ENCODE results near the gene ITPKB.
A peak's percentile ranks its signal among the peaks of the same experiment; 100 is the strongest.
"Not testable (repeated sequence)": the region's sequence is repeated elsewhere in the genome, so short reads cannot be mapped to it uniquely, and the experiment has no call there.

The ITPKB gene

DNA sequence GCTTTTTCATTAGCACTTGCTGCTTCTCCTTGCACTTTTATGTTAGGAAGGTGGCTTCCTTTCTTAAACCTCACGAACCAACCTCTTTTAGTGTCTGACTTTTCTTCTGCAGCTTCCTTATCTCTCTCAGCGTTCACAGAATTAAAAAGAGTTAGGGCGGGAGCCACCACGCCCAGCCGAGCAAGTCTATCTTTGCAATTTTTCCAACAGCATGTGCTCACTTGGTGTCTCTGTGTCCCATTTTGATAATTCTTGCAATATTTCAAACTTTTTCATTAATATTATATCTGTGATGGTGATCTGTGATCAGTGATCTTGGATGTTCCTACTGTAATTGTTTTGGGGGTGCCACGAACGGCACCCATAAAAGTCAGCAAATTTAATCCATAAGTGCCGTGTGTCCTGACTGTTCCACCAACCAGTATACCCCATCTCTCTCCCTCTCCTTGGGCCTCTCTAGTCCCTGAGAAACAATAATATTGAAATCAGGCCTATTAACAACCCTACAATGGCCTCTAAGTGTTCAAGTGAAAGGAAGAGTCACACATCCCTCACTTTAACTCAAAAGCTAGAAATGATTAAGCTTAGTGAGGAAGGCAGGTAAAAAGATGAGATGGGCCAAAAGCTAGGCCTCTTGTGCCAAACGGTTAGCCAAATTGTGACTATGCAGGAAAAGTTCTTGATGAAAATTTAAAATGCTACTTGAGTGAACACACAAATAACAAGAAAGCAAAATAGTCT is 15.9 kb upstream of the ITPKB start:
- DNase-seq (ENCODE audit: low read depth in 1 of 2, low spot score in 1 of 2), result no peak

DNA sequence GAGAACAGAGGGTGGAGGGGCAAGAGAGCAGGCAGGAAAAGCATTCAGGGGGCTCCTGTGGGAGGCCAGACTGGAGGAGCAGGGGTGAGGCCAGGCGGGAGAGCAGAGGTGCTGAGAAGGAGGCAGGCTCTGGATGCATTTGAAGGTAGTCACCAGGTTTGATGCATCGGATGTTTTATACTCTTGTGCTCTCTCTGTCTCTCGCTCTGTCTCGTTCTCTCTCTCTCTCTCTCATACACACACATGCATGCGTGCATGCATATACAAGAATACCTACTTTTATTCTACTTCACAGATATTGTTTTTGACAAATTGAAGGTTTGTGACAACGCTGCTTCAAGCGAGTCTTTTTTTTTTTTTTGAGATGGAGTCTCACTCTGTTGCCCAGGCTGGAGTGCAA is 15.0 kb upstream of the ITPKB start:
- no peak for DNase-seq (ENCODE audit: low read depth in 1 of 2, low spot score in 1 of 2)

- DNase-seq (ENCODE audit: low read depth in 1 of 2, low spot score in 1 of 2), result no peak
Measured at GRCh38 chr1:226751703-226752102, 12.6 kb upstream of the ITPKB start.

DNA sequence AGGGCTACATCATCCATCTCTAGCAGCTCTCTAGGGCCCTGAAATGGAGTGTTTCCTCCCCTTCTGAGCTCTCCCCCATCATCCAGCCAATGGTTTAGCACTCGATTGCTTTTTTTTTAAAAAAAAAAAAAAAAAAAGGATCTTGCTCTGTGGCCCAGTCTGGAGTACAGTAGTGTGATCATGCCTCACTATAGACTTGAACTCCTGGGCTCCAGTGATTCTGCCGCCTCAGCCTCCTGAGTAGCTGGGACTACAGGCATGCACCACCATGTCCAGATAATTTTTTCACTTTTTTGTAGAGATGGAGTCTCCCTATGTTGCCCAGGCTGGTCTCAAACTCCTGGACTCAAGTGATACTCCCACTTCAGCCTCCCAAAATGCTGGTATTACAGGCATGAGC is 12.1 kb upstream of the ITPKB start:
- DNase-seq (ENCODE audit: low read depth in 1 of 2, low spot score in 1 of 2), result no peak

DNA sequence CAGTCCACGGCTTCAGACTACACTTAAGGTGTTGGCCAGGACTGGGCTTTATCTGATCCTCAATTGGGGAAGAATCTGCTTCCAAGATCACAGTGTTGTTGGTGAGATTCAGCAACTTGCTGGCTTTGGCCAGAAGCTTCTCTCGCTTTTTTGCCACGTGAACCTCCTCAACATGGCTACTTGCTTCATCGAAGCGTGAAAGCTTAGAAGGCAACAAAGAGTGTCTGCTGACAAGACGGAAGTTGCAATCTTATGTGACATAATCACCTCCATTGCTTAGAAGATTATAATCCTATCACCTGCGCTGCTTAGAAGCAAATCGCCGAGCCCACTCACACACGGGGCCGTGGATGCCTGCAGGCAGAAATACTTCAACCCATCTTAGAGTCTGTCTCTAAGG is 10.4 kb upstream of the ITPKB start:
- DNase-seq (ENCODE audit: low read depth in 1 of 2, low spot score in 1 of 2), result no peak

DNA sequence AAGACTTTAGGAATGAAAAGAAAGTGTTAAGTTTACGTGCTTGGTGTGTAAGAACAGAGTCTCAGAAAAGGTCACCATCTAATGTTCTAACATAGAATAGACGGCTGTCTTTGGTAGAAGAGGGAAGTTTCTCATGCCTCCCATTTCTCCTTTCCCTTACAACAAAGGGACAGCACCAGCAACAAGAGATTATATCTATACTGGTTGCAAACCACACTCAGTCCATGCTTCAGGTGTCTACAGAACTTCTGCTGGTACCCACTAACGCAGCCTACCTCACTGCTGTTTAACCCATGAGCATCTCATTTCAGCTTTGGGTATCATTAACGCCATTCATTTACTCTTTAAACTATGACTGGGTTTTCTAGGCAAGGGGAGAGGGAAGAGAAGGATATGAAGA is 9.2 kb upstream of the ITPKB start:
- no peak for DNase-seq (ENCODE audit: low read depth in 1 of 2, low spot score in 1 of 2)

DNA sequence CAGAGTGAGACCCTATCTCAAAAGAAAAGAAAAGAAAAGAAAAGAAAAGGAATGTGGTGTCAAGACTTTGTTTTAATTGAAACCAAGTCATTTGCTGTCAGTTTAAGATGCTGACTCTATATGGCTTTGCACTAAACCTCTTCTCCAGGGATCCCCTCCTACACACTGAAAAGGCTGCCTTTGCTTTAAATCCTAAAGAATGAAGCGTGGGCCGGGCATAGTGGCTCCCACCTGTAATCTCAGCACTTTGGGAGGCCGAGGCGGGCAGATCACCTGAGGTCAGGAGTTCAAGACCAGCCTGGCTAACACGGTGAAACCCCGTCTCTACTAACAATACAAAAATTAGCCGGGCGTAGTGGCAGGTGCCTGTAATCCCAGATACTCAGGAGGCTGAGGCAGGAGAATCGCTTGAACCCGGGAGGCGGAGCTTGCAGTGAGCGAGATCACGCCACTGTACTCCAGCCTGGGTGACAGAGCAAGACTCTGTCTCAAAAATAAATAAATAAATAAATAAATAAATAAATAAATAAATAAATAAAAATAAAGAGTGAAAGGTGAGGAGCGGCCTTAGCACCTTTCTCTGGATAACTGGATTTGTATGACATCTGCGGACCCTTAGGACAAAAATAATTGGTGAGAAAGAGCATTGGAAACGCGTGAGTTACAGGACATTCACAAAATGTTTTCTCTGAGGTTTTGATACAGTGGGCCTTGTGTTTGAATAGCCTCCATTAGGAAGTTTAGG is 8.6 kb upstream of the ITPKB start:
- not testable (repeated sequence) for DNase-seq (ENCODE audit: low read depth in 1 of 2, low spot score in 1 of 2)

- DNase-seq (ENCODE audit: low read depth in 1 of 2, low spot score in 1 of 2), result no peak
Measured at GRCh38 chr1:226743259-226743658, 4.2 kb upstream of the ITPKB start.

DNA sequence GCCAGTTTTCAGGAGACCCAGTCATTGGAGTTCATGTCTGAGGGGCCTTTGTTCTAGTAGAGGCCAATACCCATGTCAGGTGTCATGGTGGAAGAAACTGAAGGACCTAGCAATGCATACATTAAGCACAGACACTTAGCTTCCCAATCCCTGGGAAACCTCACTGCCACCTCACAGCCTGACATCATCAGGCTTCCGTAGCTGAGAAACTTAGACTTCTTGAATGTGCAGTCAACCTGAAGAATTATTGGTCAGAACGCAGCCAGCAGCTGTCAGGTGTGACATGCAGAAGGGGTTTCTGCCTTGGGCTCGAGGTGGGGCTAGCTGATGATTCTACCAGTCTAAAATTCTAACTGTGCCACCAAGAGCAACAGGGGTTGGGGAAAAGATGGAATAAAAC is 1.9 kb upstream of the ITPKB start:
- DNase-seq (ENCODE audit: low read depth in 1 of 2, low spot score in 1 of 2), result no peak

DNA sequence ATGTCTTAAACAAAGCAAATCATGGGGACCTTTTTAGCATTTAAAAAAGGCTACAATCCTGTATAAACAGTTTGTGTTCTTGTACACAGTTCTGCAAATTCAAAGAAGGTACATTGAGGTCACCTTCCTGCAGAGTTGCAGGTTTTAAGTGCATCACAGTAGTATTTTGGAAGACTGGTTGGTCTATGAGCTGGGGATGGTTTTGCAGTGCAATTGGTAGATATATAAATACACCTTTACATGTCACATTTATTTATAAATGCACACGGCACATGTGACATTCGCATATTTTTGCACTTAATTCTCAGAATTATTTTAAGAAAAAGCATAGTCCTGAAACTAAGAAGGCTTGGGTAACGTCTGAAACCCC is 599 bp upstream of the ITPKB start:
- no peak for DNase-seq (ENCODE audit: low read depth in 1 of 2, low spot score in 1 of 2)

DNA sequence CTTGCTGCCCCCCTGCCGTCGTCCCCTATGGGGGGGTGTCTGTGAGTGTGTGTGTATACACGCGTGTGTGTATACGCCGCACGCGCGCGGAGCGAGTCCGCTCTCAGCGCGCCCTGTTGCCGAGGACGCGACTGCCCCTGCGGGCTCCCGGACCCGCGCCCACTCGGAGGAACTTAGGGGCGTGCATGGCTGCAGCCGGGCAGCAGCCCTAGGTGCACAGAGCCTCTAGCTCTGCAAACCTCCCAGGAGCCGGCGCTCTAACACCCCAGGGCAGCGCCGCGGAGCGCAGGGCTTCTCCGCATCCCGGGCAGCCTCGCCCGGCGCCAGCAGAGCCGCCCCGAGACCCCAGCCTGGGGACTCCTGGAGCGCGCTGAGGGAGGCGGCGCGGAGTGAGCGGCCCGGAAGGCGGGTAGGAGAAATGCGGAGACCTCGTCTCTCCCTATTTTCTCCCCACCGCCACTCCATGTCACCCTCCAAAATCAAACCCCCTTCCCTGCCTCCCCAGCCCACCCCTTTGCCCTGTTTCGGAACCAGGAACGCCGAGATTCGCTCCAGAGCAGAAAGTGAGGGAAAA is 574 bp downstream of the ITPKB start:
- DNase-seq (ENCODE audit: low read depth in 1 of 2, low spot score in 1 of 2), result peak in 1 of 2 donors; percentile 26

- peak in 1 of 2 donors; percentile 36 for DNase-seq (ENCODE audit: low read depth in 1 of 2, low spot score in 1 of 2)
Measured at GRCh38 chr1:226737819-226738420, 1.2 kb downstream of the ITPKB start.

DNA sequence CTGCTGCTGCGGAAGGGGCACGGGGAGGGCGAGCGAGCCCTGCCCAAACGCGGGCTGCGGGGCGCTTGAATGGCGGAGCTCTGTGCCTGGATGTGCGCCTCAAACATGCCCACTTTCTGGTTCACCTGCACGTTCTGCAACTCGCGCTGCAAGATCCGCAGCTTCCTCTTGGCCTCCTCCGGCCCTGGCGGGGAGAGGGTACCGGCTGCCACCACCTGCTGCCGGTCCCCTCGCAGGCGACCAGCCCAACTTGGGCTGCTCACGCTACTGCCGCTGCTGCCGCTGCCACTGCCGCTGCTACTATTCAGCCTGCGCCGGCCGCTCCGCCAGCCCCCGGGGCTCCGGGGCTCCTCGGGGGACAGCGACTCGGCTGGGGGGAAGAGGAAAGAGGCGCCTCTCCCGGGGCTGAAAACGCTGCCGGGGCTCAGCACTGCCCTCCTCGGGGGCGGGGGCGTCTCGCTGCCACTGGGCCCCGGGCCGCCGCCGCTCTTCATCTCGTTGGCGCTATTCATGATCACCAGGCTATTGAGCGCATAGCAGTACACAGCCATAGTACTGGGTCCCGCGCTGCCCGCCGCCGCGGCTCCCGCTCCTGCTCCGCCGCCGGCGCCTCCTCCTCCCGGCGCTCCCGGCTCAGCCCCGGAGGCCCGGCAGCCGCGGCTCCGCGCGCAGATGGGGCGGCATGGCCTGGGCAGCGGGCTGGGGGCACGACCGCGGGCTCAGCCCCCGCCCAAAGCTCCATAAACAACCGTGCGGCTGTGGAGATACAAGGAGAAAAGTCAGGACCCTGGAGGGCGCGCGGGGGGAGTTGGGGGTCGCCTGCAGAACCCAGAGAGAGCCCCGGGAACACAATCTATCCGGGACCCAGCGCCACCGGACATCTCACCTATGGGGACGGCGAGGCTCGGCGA is 1.9 kb downstream of the ITPKB start:
- peak in 1 of 2 donors; percentile 49 for DNase-seq (ENCODE audit: low read depth in 1 of 2, low spot score in 1 of 2)

DNA sequence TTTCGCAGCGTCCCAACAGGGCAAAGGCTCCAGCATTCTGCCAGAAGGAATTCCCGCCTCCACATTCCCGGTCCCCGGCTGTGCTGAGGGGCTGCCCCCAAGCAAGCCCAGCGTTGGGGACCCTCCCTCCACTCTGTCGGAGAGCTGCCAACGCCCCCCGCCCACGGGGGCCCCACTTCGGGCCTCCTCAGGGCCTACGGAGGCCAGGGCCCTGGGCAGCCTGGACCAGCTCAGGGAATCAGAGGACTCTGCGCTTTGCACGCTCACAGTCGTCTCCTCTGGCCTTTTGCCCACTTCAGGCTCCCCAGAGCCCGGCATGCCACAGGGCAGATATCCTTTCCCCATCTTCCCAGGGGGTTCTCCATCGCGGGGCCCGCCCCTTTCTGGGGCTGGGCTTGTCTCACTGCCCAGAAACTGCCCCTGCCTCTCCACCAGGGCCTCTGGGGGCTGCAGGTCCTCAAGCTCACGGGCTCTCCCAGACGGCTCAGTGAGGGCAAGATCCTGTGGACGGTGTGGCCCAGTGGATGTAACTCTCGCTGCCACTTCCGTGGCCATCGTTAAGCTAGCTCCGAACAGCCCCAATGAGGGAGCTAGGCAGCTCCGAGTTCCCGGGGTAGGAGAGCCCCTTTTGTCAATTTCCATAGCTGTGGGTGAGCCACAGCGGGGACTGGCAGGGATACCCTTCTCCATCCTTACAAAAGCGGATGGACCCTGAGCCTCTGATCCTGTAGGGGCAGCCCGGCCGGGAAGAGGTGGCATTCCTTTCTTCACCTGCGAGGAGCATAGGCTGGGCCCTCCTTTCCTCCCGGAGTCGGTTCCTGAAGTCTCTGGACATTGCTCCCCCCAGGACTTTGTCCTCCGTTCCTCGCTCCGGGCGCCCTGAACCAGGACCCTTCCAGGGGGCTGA is 2.8 kb downstream of the ITPKB start:
- DNase-seq (ENCODE audit: low read depth in 1 of 2, low spot score in 1 of 2), result no peak

- DNase-seq (ENCODE audit: low read depth in 1 of 2, low spot score in 1 of 2), result no peak
Measured at GRCh38 chr1:226735576-226735975, 3.5 kb downstream of the ITPKB start.

GRCh38 chr1:226734611-226735153 is 4.4 kb downstream of the ITPKB start:
- no peak for DNase-seq (ENCODE audit: low read depth in 1 of 2, low spot score in 1 of 2)

- no peak for DNase-seq (ENCODE audit: low read depth in 1 of 2, low spot score in 1 of 2)
Measured at GRCh38 chr1:226733876-226734275, 5.2 kb downstream of the ITPKB start.

DNA sequence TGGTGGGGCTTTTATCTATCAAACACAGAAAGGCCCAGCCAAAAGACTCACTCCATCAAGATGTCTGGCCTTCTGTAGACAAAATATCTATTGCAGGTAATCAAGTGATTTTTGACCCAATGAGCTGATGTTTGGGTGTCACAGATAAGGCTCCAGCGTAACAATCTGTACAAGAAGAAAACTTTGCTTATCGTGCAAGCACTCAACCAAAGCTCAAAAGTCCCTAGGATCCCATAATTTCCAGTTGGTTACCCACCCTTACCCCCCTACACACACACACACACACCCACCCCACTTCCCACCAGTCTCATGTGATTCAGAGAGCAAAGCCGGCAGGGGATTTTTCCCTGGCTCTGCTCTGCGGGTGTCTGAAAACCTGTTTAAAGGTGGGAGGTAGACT is 5.8 kb downstream of the ITPKB start:
- no peak for DNase-seq (ENCODE audit: low read depth in 1 of 2, low spot score in 1 of 2)

- DNase-seq (ENCODE audit: low read depth in 1 of 2, low spot score in 1 of 2), result no peak
Measured at GRCh38 chr1:226732856-226733291, 6.2 kb downstream of the ITPKB start.
